ENCODE data around the gene PRPF6. TPM values are rescaled to one million over a fixed set of nuclear protein-coding genes. Genes with fewer than 3 reads are reported as not detected.

The PRPF6 gene
- total RNA-seq, 4 donors from 2014 or later, result 34.1 to 57.4 (median 45.8) TPM

GRCh38 chr20:64067005-64067632, 86.2 kb downstream of the PRPF6 start:
- peaks cover 26 to 48% (median 30%) of the 10 kb centered on the region in 3 donors for H3K4me1 ChIP-seq
- 54 to 80% methylated on average over 2 to 5 of the region's 6 CpGs for WGBS, 2 donors
- no peak overlapping the region for H3K4me3 ChIP-seq
- H3K9me3 ChIP-seq, result no peaks in the 10 kb centered on the region
- no peak for DNase-seq
- intact Hi-C loops (cut with DNase I), result no loop called here
- H3K27me3 ChIP-seq, result no peaks in the 10 kb centered on the region
- H3K27ac ChIP-seq, result no peak overlapping the region
- peaks cover 0 to 14% (median 0%) of the 10 kb centered on the region in 3 donors for H3K36me3 ChIP-seq
- no peak for TF ChIP-seq CTCF (IDR thresholded peaks at IDR 0.05)
- no peak for TF ChIP-seq POLR2A (IDR thresholded peaks at IDR 0.05)

GRCh38 chr20:64067733-64068307, 86.9 kb downstream of the PRPF6 start:
- H3K27me3 ChIP-seq, result no peaks in the 10 kb centered on the region
- H3K4me1 ChIP-seq, result peaks cover 20 to 41% (median 24%) of the 10 kb centered on the region in 3 donors
- TF ChIP-seq CTCF (IDR thresholded peaks at IDR 0.05) (no peak), POLR2A (IDR thresholded peaks at IDR 0.05) (no peak)
- no peak overlapping the region for H3K4me3 ChIP-seq
- WGBS, 2 donors, result 69% methylated on average over 3 of the region's 12 CpGs; no CpG with 5 or more reads in 1 of the 2 donors
- H3K36me3 ChIP-seq, result peaks cover 0 to 21% (median 4%) of the 10 kb centered on the region in 3 donors
- no peaks in the 10 kb centered on the region for H3K9me3 ChIP-seq
- intact Hi-C loops (cut with DNase I), result no loop called here
- DNase-seq, result no peak
- no peak overlapping the region for H3K27ac ChIP-seq

- H3K9me3 ChIP-seq, result no peaks in the 10 kb centered on the region
- no peak overlapping the region for H3K4me3 ChIP-seq
- no peak overlapping the region for H3K27ac ChIP-seq
- TF ChIP-seq POLR2A (IDR thresholded peaks at IDR 0.05) (no peak), CTCF (IDR thresholded peaks at IDR 0.05) (no peak)
- WGBS, 2 donors, result 83% methylated on average over 1 of the region's 12 CpGs; no CpG with 5 or more reads in 1 of the 2 donors
- no peak for DNase-seq
- H3K4me1 ChIP-seq, result peaks cover 15 to 35% (median 23%) of the 10 kb centered on the region in 3 donors
- no peaks in the 10 kb centered on the region for H3K27me3 ChIP-seq
- intact Hi-C loops (cut with DNase I), result no loop called here
- peaks cover 0 to 28% (median 4%) of the 10 kb centered on the region in 3 donors for H3K36me3 ChIP-seq
These were observed 87.7 kb downstream of the PRPF6 start for GRCh38 chr20:64068386-64069208.

- peaks cover under 1 to 35% (median 4%) of the 10 kb centered on the region in 3 donors for H3K36me3 ChIP-seq
- no peak for TF ChIP-seq CTCF (IDR thresholded peaks at IDR 0.05)
- TF ChIP-seq POLR2A (IDR thresholded peaks at IDR 0.05), result no peak
- intact Hi-C loops (cut with DNase I), result no loop called here
- DNase-seq, result no peak
- H3K4me1 ChIP-seq, result peaks cover 10 to 33% (median 17%) of the 10 kb centered on the region in 3 donors
- H3K27me3 ChIP-seq, result no peaks in the 10 kb centered on the region
- no peak overlapping the region for H3K27ac ChIP-seq
- H3K4me3 ChIP-seq, result no peak overlapping the region
- no peaks in the 10 kb centered on the region for H3K9me3 ChIP-seq
- WGBS, 2 donors, result 95% methylated on average over 12 of the region's 20 CpGs; no CpG with 5 or more reads in 1 of the 2 donors
These were observed 88.3 kb downstream of the PRPF6 start for GRCh38 chr20:64069209-64069613.

All from esophagus squamous epithelium (tissue), 5 donors.